ENCODE data around the gene KLHL3.
A peak's percentile ranks its signal among the peaks of the same experiment; 100 is the strongest.

The KLHL3 gene

DNA sequence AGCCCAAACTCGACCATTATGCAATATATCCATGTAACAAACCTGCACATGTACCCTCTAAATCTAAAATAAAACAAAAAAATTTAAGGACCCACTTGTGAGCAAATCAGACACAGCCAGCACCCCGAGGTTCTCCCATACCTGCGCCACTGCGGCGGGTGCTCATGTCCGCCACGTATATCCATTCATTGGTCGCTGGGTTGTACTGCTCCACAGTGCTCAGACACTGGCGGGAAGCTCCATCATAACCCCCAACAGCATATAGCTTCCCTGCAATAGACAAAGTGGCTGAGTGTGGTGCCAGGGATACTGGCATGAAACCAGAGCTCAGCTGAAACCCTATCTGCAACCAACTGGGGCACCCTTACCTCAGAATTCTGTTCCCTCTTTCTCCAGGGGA, 102.0 kb downstream of the KLHL3 start:
- no peak for DNase-seq (ENCODE audit: low spot score)

DNA sequence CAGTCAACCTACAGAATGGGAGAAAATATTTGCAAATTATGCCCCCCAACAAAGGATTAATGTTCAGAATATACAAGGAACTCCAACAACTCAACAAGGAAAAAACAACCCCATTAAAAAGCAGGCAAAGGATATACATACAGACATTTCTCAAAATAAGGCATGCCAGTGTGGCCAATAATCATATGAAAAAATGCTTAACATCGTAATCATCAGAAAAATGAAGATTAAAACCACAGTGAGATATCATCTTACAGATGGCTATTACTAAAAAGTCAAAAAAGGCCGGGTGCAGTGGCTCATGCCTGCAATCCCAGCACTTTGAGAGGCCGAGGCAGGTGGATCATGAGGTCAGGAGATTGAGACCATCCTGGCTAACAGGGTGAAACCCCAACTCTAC, 103.2 kb downstream of the KLHL3 start:
- DNase-seq (ENCODE audit: low spot score): no peak

- DNase-seq (ENCODE audit: low spot score): no peak
These were observed 104.4 kb downstream of the KLHL3 start for GRCh38 chr5:137631453-137631852.

- no peak for DNase-seq (ENCODE audit: low spot score)
These were observed 104.9 kb downstream of the KLHL3 start for GRCh38 chr5:137630972-137631370.

GRCh38 chr5:137630216-137630971, 105.5 kb downstream of the KLHL3 start:
- no peak for DNase-seq (ENCODE audit: low spot score)

GRCh38 chr5:137629646-137630045, 106.2 kb downstream of the KLHL3 start:
- peak; percentile 68 for DNase-seq (ENCODE audit: low spot score)

DNA sequence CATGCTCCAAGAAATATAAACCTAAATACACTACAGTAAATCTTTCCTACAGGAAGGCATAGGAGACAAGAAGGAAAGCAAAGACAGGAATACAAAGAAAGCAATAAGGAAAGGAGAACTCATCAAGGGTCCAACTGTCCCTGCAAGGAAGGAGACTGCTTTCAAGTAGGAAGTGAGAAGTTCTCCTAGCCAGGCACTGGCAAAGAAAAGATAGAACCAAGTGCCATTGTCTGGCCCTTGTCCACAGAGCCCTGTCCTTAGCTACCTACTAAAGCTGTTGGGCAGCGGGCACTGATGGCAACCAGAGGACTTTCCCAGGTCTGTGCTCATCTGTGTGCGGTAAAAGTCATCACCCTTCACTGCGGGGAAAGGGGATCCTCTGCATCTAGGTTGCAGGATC, 108.2 kb downstream of the KLHL3 start:
- no peak for DNase-seq (ENCODE audit: low spot score)

- DNase-seq (ENCODE audit: low spot score): no peak
These were observed 108.6 kb downstream of the KLHL3 start for GRCh38 chr5:137627293-137627692.

GRCh38 chr5:137624786-137625349, 111.0 kb downstream of the KLHL3 start:
- no peak for DNase-seq (ENCODE audit: low spot score)

DNA sequence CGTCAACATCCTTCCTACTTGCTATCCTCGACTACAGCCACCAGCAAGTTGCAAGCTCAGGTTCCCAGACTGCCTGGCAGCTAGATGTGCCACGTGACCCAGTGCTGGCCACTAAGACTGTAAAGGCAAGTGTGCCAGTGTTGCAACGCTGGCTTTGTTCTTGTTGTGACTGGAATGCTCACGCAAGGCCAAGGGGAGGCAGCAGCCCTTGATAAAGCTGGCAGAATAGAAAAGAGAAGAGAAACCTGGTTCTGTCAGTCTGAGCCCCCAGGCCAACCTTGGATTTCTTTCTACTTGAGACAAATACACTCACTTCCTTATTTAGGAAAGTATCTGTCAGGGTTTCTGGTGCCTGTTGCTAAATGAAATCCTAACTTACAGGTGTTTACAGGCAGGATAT, 113.0 kb downstream of the KLHL3 start:
- DNase-seq (ENCODE audit: low spot score): no peak

GRCh38 chr5:137621861-137622823, 113.7 kb downstream of the KLHL3 start:
- peak; percentile 12 for DNase-seq (ENCODE audit: low spot score)

DNA sequence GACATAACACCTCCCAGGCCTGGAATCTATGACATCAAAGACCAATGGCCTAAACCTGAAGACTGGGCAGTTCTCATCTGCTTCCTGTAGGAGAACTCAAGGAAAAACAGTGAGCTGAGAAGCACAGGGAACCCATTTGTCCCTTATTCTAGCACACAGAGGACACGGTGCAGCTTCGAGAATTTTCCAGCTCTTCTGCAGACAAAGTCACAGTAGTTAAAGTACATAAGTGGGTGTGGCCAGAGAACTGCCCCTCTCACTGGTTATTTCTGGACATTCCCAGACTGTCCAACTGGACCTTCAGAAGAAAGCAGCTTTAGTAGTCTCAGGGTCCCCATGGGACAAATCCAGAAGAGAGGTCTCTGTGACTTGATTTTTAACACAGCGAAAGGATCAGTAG, 114.6 kb downstream of the KLHL3 start:
- DNase-seq (ENCODE audit: low spot score): no peak

- peak; percentile 15 for DNase-seq (ENCODE audit: low spot score)
These were observed 116.6 kb downstream of the KLHL3 start for GRCh38 chr5:137619191-137619870.

GRCh38 chr5:137618476-137618875, 117.4 kb downstream of the KLHL3 start:
- DNase-seq (ENCODE audit: low spot score): no peak

DNA sequence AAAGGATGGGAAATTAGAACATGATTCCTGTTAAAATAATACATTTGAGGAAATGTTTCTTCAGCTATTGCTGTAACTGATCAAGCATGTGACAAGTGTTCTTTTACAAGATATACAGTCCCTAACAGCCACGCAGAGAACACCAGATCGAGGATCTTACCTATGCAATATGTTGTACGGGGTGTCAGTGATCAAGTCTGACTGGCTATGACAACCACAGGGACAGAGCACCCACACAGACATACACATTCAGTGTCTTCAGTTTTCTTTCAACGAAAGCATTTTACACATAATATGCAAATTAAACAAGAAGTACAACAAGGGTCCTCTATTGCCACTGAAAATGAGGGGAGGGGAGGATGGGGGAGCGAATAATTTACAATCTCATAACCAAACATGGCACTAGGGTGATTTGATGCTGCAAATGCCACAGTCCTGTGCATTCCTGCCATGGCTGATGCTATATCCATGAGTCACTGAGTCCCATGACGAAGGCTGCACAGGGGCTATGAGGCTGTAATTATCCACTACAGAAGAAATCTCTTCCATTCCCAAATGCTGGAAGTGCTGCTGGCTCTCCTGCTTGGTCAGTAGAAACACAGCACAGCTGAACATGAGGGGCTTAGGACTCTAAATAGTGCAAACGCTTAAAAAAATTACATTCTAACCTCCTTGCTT, 118.2 kb downstream of the KLHL3 start:
- no peak for DNase-seq (ENCODE audit: low spot score)

GRCh38 chr5:137616046-137616445, 119.8 kb downstream of the KLHL3 start:
- DNase-seq (ENCODE audit: low spot score): no peak

DNA sequence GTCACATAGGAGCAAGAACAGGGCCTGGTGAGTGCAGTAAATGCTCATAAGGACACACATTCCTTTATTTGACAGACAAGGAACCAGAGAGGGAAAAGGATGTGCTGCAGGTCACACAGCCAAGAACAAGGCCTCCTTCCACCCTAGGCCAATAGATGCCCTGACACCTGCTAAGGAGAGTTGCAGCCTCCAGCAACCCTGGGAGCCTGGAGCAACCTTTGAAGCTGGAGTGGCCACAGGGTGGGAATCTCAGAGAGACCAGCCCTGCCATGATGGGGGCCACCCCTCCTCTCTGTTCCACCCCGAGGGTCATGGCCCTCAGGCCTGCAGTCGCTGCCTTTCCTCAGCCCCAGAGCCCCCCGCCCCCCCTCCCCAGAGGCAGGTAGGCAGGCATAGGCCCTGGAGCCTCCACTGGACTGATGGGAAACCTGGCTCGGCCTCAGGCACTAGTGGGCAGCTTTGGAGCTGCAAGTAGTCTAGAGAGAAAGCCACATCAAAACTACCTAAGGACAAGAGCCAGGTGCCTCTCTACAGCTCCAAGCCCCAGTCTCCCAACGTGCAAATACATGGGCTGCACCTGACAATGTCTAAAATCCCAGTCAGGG, 120.6 kb downstream of the KLHL3 start:
- DNase-seq (ENCODE audit: low spot score): no peak

DNA sequence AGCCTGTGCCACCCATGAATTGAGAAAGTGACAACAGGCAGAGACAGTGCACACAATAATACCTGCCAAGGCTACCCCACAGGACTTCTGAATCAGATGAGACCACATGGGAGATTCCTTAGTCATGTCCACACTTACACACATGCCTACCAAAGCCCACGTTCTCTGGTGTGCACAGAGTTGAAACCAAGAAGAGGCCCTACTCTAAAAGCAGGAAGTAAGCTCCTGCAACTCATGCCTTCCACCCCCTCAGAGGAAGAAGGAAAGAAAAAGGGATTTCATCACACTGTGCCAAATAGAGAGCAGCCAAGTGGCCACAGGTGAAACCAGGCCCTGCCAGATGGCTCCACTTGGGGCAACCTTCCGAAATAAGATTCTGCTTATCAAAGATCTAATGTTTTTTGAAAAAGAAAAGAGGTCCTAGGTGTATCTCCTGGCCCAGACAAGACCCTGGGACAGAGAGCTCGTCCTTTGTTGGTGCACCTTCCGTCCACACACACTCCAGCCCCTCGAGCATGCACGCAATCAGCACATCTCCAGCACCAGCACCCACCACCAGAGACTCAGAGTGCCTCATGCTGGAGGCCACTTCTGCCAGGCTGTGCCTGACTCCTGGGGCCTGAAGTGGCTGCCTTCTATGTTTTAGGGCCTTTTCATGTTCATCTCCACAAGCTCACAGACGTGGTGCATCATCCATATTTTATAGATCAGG, 122.2 kb downstream of the KLHL3 start:
- no peak for DNase-seq (ENCODE audit: low spot score)

DNA sequence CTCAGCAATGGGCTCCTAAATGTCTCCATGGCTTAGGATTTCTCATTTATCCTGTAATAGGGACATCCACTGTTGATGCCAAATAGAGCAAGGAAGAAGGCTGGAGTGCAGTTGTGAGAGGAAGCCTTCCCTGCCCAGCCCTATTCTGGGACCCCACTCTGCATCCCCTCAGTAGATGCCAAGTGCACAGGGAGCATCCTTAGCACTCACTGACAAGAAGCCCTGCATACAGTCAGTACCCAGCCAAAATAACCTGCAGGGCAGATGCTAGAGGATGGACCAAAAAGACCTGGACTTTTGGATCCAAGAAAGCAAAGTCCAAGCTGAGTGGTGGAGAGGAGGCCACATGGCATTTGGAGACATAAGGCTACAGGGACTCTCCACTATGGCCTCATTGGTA, 123.3 kb downstream of the KLHL3 start:
- no peak for DNase-seq (ENCODE audit: low spot score)

GRCh38 chr5:137611794-137612435, 124.0 kb downstream of the KLHL3 start:
- no peak for DNase-seq (ENCODE audit: low spot score)

Data from RKO (cell line).